ENCODE measurements around the gene FAT1.
A peak's percentile ranks its signal among the peaks of the same experiment; 100 is the strongest.
"Not testable (repeated sequence)": the region's sequence is repeated elsewhere in the genome, so short reads cannot be mapped to it uniquely, and the experiment has no call there.

Gene FAT1

GRCh38 chr4:186765673-186766546, 42.3 kb upstream of the FAT1 start:
- no peak for DNase-seq (ENCODE audit: low spot score)
- H3K27ac ChIP-seq, result peak overlapping the region; percentile 96
- TF ChIP-seq, protein P1, sequence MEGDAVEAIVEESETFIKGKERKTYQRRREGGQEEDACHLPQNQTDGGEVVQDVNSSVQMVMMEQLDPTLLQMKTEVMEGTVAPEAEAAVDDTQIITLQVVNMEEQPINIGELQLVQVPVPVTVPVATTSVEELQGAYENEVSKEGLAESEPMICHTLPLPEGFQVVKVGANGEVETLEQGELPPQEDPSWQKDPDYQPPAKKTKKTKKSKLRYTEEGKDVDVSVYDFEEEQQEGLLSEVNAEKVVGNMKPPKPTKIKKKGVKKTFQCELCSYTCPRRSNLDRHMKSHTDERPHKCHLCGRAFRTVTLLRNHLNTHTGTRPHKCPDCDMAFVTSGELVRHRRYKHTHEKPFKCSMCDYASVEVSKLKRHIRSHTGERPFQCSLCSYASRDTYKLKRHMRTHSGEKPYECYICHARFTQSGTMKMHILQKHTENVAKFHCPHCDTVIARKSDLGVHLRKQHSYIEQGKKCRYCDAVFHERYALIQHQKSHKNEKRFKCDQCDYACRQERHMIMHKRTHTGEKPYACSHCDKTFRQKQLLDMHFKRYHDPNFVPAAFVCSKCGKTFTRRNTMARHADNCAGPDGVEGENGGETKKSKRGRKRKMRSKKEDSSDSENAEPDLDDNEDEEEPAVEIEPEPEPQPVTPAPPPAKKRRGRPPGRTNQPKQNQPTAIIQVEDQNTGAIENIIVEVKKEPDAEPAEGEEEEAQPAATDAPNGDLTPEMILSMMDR (conservative IDR thresholded peaks at IDR 0.05; ENCODE audit: low read depth), result no peak
- ChIA-PET POLR2A (ENCODE audit: low non-redundant PET) (no interaction called here), CTCF (interaction anchor here (0.7 to 1.3 kb wide), 2 partner anchors 14 to 39 kb away, joined by 3 read pairs; no protein-coding TSS in a partner anchor)

GRCh38 chr4:186765138-186765537, 41.5 kb upstream of the FAT1 start:
- TF ChIP-seq, protein P1 (conservative IDR thresholded peaks at IDR 0.05; ENCODE audit: low read depth), result no peak
- CTCF ChIA-PET, result interaction anchor here (0.7 to 1.3 kb wide), 2 partner anchors 13 to 38 kb away, joined by 3 read pairs; no protein-coding TSS in a partner anchor
- POLR2A ChIA-PET (ENCODE audit: low non-redundant PET), result no interaction called here
- DNase-seq (ENCODE audit: low spot score), result peak; percentile 85
- peak overlapping the region; percentile 96 for H3K27ac ChIP-seq

- CTCF ChIA-PET, result interaction anchor here (1.3 kb wide), 1 partner anchor 12 kb away, joined by 3 read pairs; no protein-coding TSS in a partner anchor
- POLR2A ChIA-PET (ENCODE audit: low non-redundant PET), result no interaction called here
- TF ChIP-seq, protein P1 (conservative IDR thresholded peaks at IDR 0.05; ENCODE audit: low read depth), result no peak
- H3K27ac ChIP-seq, result peak overlapping the region; percentile 96
- no peak for DNase-seq (ENCODE audit: low spot score)
These were observed 40.8 kb upstream of the FAT1 start for GRCh38 chr4:186764457-186764856.

DNA sequence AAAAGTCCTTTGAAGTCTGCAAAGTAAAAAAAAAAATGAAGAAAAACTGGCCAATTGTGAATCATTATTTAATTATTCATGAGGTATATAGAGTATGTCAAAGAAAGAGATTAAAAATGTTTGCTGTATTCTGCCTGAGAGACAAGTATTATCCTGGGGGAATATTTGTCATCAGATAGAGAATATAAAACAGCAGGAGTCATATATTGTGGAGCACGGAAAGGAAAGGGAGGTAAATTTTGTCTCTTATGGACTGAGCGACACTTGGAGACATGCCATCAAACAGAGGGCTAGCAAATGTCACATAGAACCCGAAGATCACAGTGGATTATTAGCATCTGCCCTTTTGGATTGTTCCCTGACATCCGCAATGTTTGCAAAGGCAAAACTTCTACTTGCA, 39.2 kb upstream of the FAT1 start:
- TF ChIP-seq, protein P1 (conservative IDR thresholded peaks at IDR 0.05; ENCODE audit: low read depth), result no peak
- no peak overlapping the region for H3K27ac ChIP-seq
- CTCF ChIA-PET, result no interaction called here
- POLR2A ChIA-PET (ENCODE audit: low non-redundant PET), result no interaction called here
- DNase-seq (ENCODE audit: low spot score), result no peak

- no peak for DNase-seq (ENCODE audit: low spot score)
- H3K27ac ChIP-seq, result no peak overlapping the region
- TF ChIP-seq, protein P1 (conservative IDR thresholded peaks at IDR 0.05; ENCODE audit: low read depth), result no peak
- ChIA-PET CTCF (no interaction called here), POLR2A (ENCODE audit: low non-redundant PET) (no interaction called here)
These were observed 38.7 kb upstream of the FAT1 start for GRCh38 chr4:186762361-186762760.

- H3K27ac ChIP-seq; DNase-seq (ENCODE audit: low spot score); CTCF ChIA-PET; POLR2A ChIA-PET (ENCODE audit: low non-redundant PET): not testable (repeated sequence)
These were observed 38.3 kb upstream of the FAT1 start for GRCh38 chr4:186761956-186762355.

DNA sequence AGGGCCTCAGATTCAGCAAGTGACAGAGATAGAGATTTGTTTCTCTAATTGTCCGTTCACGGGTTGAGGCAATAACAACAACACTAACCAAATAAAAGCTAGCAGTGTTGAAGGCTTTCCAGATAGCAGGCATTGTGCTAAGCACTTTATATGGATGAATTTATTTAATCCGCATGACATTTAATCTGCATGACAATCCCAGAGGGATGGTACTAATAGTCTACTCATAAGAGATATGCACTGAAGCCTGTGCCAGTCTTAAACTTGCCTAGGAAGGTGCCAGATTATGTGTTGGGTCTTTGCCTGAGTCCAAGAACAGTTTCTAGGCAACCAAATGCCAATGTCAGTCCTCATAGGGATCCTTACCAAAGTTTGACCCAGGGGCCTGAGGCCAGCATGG, 37.7 kb upstream of the FAT1 start:
- no peak overlapping the region for H3K27ac ChIP-seq

More for the DNA sequence above, 37.7 kb upstream of the FAT1 start:
- CTCF ChIA-PET, result no interaction called here
- TF ChIP-seq, protein P1 (conservative IDR thresholded peaks at IDR 0.05; ENCODE audit: low read depth), result no peak
- DNase-seq (ENCODE audit: low spot score), result no peak
- POLR2A ChIA-PET (ENCODE audit: low non-redundant PET), result no interaction called here

Data from RWPE1 (cell line).